ENCODE measurements around the gene SLC43A3.

The SLC43A3 gene

DNA sequence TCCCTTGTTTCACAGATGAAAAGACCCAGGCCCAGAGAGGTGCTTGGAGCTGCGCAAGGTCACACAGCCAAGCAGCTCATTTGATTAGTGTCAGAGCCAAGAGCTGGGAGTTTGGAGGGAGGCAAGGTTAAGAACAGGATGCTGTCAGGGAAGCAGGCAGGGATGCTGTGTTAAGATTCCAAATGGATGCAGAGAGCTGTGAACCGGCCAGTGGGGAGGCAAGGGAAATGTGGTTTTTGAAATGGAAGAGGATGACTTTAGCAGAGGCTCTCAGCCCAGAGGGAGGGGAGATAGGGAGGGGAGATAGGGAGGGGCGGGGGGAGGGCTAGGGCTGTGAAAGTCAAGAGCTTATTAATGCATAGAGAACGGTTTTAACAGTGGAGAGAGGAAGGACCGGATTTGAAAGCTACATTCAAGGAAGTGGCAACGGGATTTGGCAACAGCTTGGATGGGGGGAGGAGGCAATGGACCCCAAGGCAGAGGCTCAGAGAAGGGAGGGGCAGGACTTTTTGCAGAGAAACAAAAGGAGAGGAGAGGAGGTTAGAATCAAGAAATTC is 46.4 kb upstream of the SLC43A3 start:
- DNase-seq (ENCODE audit: low read depth in 2 of 2): no peak
- TF ChIP-seq, protein P1, sequence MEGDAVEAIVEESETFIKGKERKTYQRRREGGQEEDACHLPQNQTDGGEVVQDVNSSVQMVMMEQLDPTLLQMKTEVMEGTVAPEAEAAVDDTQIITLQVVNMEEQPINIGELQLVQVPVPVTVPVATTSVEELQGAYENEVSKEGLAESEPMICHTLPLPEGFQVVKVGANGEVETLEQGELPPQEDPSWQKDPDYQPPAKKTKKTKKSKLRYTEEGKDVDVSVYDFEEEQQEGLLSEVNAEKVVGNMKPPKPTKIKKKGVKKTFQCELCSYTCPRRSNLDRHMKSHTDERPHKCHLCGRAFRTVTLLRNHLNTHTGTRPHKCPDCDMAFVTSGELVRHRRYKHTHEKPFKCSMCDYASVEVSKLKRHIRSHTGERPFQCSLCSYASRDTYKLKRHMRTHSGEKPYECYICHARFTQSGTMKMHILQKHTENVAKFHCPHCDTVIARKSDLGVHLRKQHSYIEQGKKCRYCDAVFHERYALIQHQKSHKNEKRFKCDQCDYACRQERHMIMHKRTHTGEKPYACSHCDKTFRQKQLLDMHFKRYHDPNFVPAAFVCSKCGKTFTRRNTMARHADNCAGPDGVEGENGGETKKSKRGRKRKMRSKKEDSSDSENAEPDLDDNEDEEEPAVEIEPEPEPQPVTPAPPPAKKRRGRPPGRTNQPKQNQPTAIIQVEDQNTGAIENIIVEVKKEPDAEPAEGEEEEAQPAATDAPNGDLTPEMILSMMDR (IDR thresholded peaks at IDR 0.05; ENCODE audit: low read depth, low read length): no peak
- H3K4me3 ChIP-seq (replicated peaks in 1 of 2; ENCODE audit: low read depth in 2 of 2, low read length in 2 of 2): no peak overlapping the region

DNA sequence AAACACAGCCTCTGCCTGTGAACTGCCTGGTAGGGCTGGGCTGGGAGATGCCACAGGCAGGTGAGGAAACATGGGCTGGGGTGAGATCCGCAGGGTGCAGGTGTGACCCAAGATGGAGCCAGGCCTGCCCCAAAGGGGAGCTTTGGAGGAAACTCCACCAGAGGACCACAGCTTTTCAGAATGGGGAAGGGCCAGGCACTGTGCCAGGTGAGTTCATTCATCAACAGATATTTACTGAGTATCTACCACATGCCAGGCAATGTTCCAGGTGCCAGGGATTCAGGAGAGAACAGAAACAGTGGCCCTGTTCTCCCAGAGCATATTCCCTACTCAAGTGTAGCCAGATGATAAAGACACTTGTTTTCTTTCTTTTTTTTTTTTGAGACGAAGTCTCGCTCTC is 44.6 kb upstream of the SLC43A3 start:
- no peak overlapping the region for H3K4me3 ChIP-seq (replicated peaks in 1 of 2; ENCODE audit: low read depth in 2 of 2, low read length in 2 of 2)
- no peak for DNase-seq (ENCODE audit: low read depth in 2 of 2)
- TF ChIP-seq, protein P1 (IDR thresholded peaks at IDR 0.05; ENCODE audit: low read depth, low read length): no peak

DNA sequence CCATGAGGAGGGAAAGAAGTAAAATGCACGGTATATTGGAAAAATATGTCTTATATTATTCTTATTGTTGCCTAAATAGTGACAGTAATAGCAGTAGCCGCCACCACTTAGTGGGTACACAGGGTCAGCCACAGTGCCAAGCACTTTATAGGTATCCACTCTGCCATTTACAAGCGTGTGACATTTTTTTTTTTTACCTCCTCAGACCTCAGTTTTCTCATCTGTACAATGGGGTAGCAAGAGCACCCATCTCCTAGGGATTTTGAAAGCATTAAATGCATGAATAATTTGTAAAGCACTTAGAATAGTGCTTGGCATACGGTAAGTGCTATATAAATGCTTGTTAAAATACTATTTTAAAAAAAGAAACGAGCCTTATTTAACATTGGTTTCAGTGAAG is 42.3 kb upstream of the SLC43A3 start:
- TF ChIP-seq, protein P1 (IDR thresholded peaks at IDR 0.05; ENCODE audit: low read depth, low read length): no peak
- no peak for DNase-seq (ENCODE audit: low read depth in 2 of 2)
- no peak overlapping the region for H3K4me3 ChIP-seq (replicated peaks in 1 of 2; ENCODE audit: low read depth in 2 of 2, low read length in 2 of 2)

DNA sequence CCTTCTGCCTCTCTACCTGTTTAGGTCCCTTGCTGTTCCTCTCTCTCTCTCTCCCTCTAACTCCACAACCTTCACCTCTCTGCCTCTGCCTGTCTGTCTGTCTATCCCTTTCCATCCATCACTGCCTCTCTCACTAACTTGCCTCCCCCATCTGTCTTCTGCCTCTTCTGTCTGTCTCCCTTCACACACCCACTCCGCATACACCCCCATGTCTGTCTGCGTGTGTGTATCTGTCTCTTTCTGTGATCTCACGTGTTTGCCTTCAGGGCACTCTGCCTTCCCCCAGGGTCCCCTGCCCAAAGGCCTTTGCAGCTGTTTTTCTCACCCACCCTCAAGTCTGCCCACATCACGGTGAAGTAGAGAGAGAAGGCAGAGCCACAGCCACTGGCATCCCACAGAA is 41.4 kb upstream of the SLC43A3 start:
- DNase-seq (ENCODE audit: low read depth in 2 of 2): no peak
- TF ChIP-seq, protein P1 (IDR thresholded peaks at IDR 0.05; ENCODE audit: low read depth, low read length): no peak
- H3K4me3 ChIP-seq (replicated peaks in 1 of 2; ENCODE audit: low read depth in 2 of 2, low read length in 2 of 2): no peak overlapping the region

DNA sequence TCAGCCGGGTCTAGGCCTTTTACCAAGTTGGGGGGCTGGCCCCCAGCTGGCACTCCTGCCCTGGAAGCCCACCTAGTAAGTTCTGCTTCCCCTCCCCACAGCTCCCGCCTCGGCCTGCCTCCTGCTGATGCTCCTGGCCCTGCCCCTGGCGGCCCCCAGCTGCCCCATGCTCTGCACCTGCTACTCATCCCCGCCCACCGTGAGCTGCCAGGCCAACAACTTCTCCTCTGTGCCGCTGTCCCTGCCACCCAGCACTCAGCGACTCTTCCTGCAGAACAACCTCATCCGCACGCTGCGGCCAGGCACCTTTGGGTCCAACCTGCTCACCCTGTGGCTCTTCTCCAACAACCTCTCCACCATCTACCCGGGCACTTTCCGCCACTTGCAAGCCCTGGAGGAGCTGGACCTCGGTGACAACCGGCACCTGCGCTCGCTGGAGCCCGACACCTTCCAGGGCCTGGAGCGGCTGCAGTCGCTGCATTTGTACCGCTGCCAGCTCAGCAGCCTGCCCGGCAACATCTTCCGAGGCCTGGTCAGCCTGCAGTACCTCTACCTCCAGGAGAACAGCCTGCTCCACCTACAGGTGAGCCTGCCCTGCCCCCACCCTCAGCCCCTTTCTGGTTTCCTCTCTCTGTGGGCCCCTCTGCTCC is 40.7 kb upstream of the SLC43A3 start:
- DNase-seq (ENCODE audit: low read depth in 2 of 2): no peak
- TF ChIP-seq, protein P1 (IDR thresholded peaks at IDR 0.05; ENCODE audit: low read depth, low read length): no peak

DNA sequence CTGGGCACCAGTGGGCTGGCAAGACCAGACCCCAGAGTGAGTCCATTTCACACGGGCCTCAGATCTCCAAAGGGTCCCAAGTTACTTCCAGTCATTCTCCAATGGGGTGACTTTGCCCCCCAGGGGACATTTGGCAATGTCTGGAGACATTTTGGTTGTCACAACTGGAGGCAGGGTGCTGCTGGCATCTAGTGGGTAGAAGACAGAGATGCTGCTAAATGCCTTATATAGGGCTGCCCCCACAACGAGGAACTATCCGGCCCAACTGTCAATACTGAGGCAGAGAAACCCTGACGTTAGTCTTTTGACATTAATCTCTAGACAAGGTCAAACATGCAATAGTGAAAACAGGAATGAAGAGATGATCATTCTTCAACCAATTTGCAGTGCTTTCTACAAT is 39.8 kb upstream of the SLC43A3 start:
- TF ChIP-seq, protein P1 (IDR thresholded peaks at IDR 0.05; ENCODE audit: low read depth, low read length): no peak
- H3K4me3 ChIP-seq (replicated peaks in 1 of 2; ENCODE audit: low read depth in 2 of 2, low read length in 2 of 2): no peak overlapping the region
- no peak for DNase-seq (ENCODE audit: low read depth in 2 of 2)

More for the DNA sequence above, 40.7 kb upstream of the SLC43A3 start:
- no peak overlapping the region for H3K4me3 ChIP-seq (replicated peaks in 1 of 2; ENCODE audit: low read depth in 2 of 2, low read length in 2 of 2)

Measured in cardiac fibroblast (primary cell).